Keratinocyte (primary cell): ENCODE data around the gene RAP1GAP. TPM values are rescaled to one million over a fixed set of nuclear protein-coding genes. Genes with fewer than 3 reads are reported as not detected.

Experiments
- DNase-seq: peaks from one replicate; pipeline ENCODE4 v3.0.0-alpha.2; 2011; ENCODE audit warnings: low read depth, missing footprints, low spot score
- FAIRE-seq: peaks from 2 replicates; lab custom pipeline; 2011; peaks lifted over from hg19 to GRCh38; lab: Jason Lieb, UNC
- H2AFZ ChIP-seq: 2 replicates; pipeline ENCODE4 v1.6.0; 2012; ENCODE audit warnings: low read length, control low read depth, inconsistent platforms; ENCODE audit not compliant: control insufficient read depth
- H3K27ac ChIP-seq: 2 replicates; pipeline ENCODE4 v1.5.1; 2011; ENCODE audit warnings: low read length; ENCODE audit not compliant: control insufficient read depth, insufficient read depth
- H3K27me3 ChIP-seq: 3 replicates; pipeline ENCODE4 v1.6.0; 2011; ENCODE audit warnings: low read length; ENCODE audit not compliant: control insufficient read depth, insufficient read depth; ENCODE audit errors: extremely low read depth
- H3K36me3 ChIP-seq, 2 experiments: 2 replicates in 1 of 2; 3 replicates in 1 of 2; pipeline ENCODE4 v1.5.1; 2011; ENCODE audit warnings: low read length in 2 of 2, mild to moderate bottlenecking in 1 of 2; ENCODE audit not compliant: control insufficient read depth in 2 of 2, insufficient read depth in 2 of 2; ENCODE audit errors: extremely low read depth in 1 of 2
- H3K4me1 ChIP-seq: 3 replicates; pipeline ENCODE4 v1.5.1; 2011; ENCODE audit warnings: low read length; ENCODE audit not compliant: control insufficient read depth, insufficient read depth; ENCODE audit errors: extremely low read depth
- H3K4me2 ChIP-seq: 3 replicates; pipeline ENCODE4 v1.6.0; 2011; ENCODE audit warnings: low read depth, low read length; ENCODE audit not compliant: control insufficient read depth, insufficient read depth; ENCODE audit errors: extremely low read depth
- H3K4me3 ChIP-seq, 3 experiments: fragments of 200-600 bp in 1 of 3; sonication (generic) in 1 of 3; 2 replicates in 2 of 3; 3 replicates in 1 of 3; pipeline ENCODE4 v1.5.1; 2011 to 2016; ENCODE audit warnings: low read length in 3 of 3, mild to moderate bottlenecking in 3 of 3, control low read depth in 2 of 3, inconsistent platforms in 1 of 3, low read depth in 1 of 3, mixed read lengths in 1 of 3, mixed run types in 1 of 3, moderate library complexity in 1 of 3; ENCODE audit not compliant: control insufficient read depth in 2 of 3, insufficient read depth in 2 of 3; ENCODE audit errors: extremely low read depth in 1 of 3
- H3K79me2 ChIP-seq: 2 replicates; pipeline ENCODE4 v1.6.0; 2012; ENCODE audit warnings: low read length; ENCODE audit not compliant: control insufficient read depth, insufficient read depth
- H3K9ac ChIP-seq: 3 replicates; pipeline ENCODE4 v1.6.0; 2011; ENCODE audit warnings: low read length; ENCODE audit not compliant: control insufficient read depth, insufficient read depth; ENCODE audit errors: extremely low read depth
- H3K9me1 ChIP-seq: 3 replicates; pipeline ENCODE4 v1.6.0; 2011; ENCODE audit warnings: low read length; ENCODE audit not compliant: control insufficient read depth, insufficient read depth; ENCODE audit errors: extremely low read depth
- H3K9me3 ChIP-seq: 2 replicates; pipeline ENCODE4 v1.5.1; 2012; ENCODE audit warnings: low read depth, low read length; ENCODE audit not compliant: control insufficient read depth
- H4K20me1 ChIP-seq: 3 replicates; pipeline ENCODE4 v1.6.0; 2011; ENCODE audit warnings: low read length; ENCODE audit not compliant: control insufficient read depth, insufficient read depth; ENCODE audit errors: extremely low read depth
- CTCF ChIP-seq, 3 experiments: IDR thresholded peaks in 1 of 3; conservative IDR thresholded peaks in 1 of 3; optimal IDR thresholded peaks in 1 of 3; 2 replicates in 2 of 3; 3 replicates in 1 of 3; pipeline versions ENCODE3 to v1.5.1; 2011; ENCODE audit warnings: low read length in 3 of 3, mild to moderate bottlenecking in 3 of 3, moderate library complexity in 2 of 3, control low read depth in 1 of 3, inconsistent platforms in 1 of 3; ENCODE audit not compliant: insufficient read depth in 2 of 3; ENCODE audit errors: extremely low read depth in 1 of 3
- EZH2 ChIP-seq: IDR thresholded peaks from one replicate; pipeline ENCODE4 v1.6.1; 2012; ENCODE audit warnings: inconsistent platforms, mild to moderate bottlenecking, low read length, moderate library complexity
- dilution Hi-C: fragments of 300-500 bp; cut with MboI; formaldehyde crosslinking; loops from one replicate; pipeline ENCODE4 v1.7.0; 2020; ENCODE audit warnings: low sequenced_read_pairs; ENCODE audit not compliant: extremely low pct_ligation_motif_present
- polyA plus RNA-seq, 5 experiments: library from polyadenylated mRNA; depleted of rRNA in 3 of 5; stranded (reverse) in 3 of 5; stranded (forward) in 1 of 5; unstranded in 1 of 5; fragments of >200 nt; gene quantifications; 1 replicate in 1 of 5; 2 replicates in 3 of 5; 3 replicates in 1 of 5; pipeline versions ENCODE4 v1.2.1 to v1.2.3, GENCODE V29; 2011 to 2012; ENCODE audit warnings: missing spikeins in 2 of 5, low read depth in 1 of 5, low replicate concordance in 1 of 5

Gene RAP1GAP
- polyA plus RNA-seq, 1 donor (not counting 4 experiments of a cell fraction or from before 2014, with no cell fraction given) = 1.1 TPM

GRCh38 chr1:21663248-21663950 lies 5.8 kb downstream of the RAP1GAP start:
- H3K27ac ChIP-seq = no peak overlapping the region

GRCh38 chr1:21662426-21663247 lies 6.5 kb downstream of the RAP1GAP start:
- no peak for DNase-seq
- Histone ChIP-seq H3K9ac (no peak overlapping the region), H3K9me1 (no peaks in the 10 kb centered on the region), H3K4me3 (no peak overlapping the region), H4K20me1 (no peaks in the 10 kb centered on the region), H3K79me2 (no peaks in the 10 kb centered on the region), H3K4me2 (no peak overlapping the region), H3K4me1 (peaks cover 7% of the 10 kb centered on the region), H3K36me3 (no peaks in the 10 kb centered on the region), H2AFZ (no peak overlapping the region), H3K9me3 (no peaks in the 10 kb centered on the region), H3K27ac (no peak overlapping the region), H3K27me3 (peaks cover 15% of the 10 kb centered on the region)
- TF ChIP-seq CTCF (optimal IDR thresholded peaks at IDR 0.05 in 1 of 3, IDR thresholded peaks at IDR 0.05 in 1 of 3, conservative IDR thresholded peaks at IDR 0.05 in 1 of 3; ENCODE audit: extremely low read depth in 1 of 3, insufficient read depth in 2 of 3, low read length in 3 of 3) (no peak), EZH2 (no peak)
- dilution Hi-C loops = no loop called here
- FAIRE-seq = no peak

More at GRCh38 chr1:21663248-21663950, 5.8 kb downstream of the RAP1GAP start:
- Histone ChIP-seq H4K20me1 (no peaks in the 10 kb centered on the region), H3K9me1 (no peaks in the 10 kb centered on the region), H3K9me3 (no peaks in the 10 kb centered on the region), H3K4me3 (no peak overlapping the region), H3K4me2 (no peak overlapping the region), H3K4me1 (peaks cover 7% of the 10 kb centered on the region), H3K27me3 (peaks cover 22% of the 10 kb centered on the region), H2AFZ (no peak overlapping the region), H3K36me3 (no peaks in the 10 kb centered on the region), H3K9ac (no peak overlapping the region), H3K79me2 (no peaks in the 10 kb centered on the region)
- DNase-seq (no peak), FAIRE-seq (no peak)
- TF ChIP-seq CTCF (optimal IDR thresholded peaks at IDR 0.05 in 1 of 3, IDR thresholded peaks at IDR 0.05 in 1 of 3, conservative IDR thresholded peaks at IDR 0.05 in 1 of 3; ENCODE audit: extremely low read depth in 1 of 3, insufficient read depth in 2 of 3, low read length in 3 of 3) (no peak), EZH2 (no peak)
- dilution Hi-C loops = no loop called here
